Gastrocnemius medialis (tissue), 4 donors: Measurements from ENCODE around the gene ACP6.

Source experiments
- CTCF ChIP-seq, 5 experiments: fragments of 450-650 bp in 3 of 5; fragments of 200-600 bp in 2 of 5; sonication (generic) in 2 of 5; IDR thresholded peaks in 4 of 5; conservative IDR thresholded peaks in 1 of 5; 1 replicate in 4 of 5; 2 replicates in 1 of 5; pipeline ENCODE4 v1.5.1; 2016 to 2019; ENCODE audit warnings: antibody characterized with exemption in 5 of 5, mild to moderate bottlenecking in 3 of 5, moderate library complexity in 3 of 5
- POLR2A ChIP-seq, 2 donors: fragments of 450-650 bp; IDR thresholded peaks; one replicate each; pipeline ENCODE4 v1.6.1; 2017; ENCODE audit warnings: antibody characterized with exemption in 2 of 2, mild to moderate bottlenecking in 2 of 2, moderate library complexity in 2 of 2

GRCh38 chr1:147673816-147674215 lies 3.5 kb upstream of the ACP6 start:
- TF ChIP-seq CTCF (IDR thresholded peaks at IDR 0.05 in 4 of 5, conservative IDR thresholded peaks at IDR 0.05 in 1 of 5), result no peak
- TF ChIP-seq POLR2A (IDR thresholded peaks at IDR 0.05), result no peak
